MM.1S (cell line): ENCODE results near the gene POLE2.

Experiments used
- EZH2 ChIP-seq: fragments of 300-600 bp; sonication (generic); optimal IDR thresholded peaks from 2 replicates; pipeline ENCODE3; 2017; ENCODE audit warnings: low read depth, mild to moderate bottlenecking, antibody characterized with exemption, low read length, mixed read lengths
- TF ChIP-seq, protein P1 (sequence below): fragments of 300-600 bp; sonication (generic); IDR thresholded peaks from 2 replicates; pipeline ENCODE4 v1.5.1; 2016; ENCODE audit warnings: antibody characterized with exemption, low read length, mixed read lengths

DNA sequence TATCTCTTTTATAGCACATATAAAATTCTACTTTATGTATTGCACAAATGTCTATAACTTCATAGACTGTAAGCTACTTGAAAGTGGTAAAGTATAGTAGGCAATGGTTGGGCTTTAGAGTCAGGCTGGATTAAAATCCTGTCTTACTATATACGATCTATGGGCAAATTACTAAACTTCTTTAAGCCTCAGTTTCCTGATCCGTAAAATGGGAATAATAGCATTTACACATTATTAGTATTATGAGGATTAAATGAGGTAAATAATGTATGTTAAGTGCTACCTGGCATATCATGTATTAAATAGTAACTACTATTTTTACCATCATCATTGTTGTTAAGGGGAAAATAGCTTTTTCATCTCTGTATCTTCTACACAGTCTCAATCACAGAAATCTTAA, 14.4 kb downstream of the POLE2 start:
- TF ChIP-seq, protein P1, sequence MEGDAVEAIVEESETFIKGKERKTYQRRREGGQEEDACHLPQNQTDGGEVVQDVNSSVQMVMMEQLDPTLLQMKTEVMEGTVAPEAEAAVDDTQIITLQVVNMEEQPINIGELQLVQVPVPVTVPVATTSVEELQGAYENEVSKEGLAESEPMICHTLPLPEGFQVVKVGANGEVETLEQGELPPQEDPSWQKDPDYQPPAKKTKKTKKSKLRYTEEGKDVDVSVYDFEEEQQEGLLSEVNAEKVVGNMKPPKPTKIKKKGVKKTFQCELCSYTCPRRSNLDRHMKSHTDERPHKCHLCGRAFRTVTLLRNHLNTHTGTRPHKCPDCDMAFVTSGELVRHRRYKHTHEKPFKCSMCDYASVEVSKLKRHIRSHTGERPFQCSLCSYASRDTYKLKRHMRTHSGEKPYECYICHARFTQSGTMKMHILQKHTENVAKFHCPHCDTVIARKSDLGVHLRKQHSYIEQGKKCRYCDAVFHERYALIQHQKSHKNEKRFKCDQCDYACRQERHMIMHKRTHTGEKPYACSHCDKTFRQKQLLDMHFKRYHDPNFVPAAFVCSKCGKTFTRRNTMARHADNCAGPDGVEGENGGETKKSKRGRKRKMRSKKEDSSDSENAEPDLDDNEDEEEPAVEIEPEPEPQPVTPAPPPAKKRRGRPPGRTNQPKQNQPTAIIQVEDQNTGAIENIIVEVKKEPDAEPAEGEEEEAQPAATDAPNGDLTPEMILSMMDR, result no peak
- no peak for TF ChIP-seq EZH2
